DMS79 (cell line): ENCODE data around the gene MAP2K3.

Experiments
- DNase-seq: peaks from one replicate; lab custom pipeline; 2025; lab: John Stamatoyannopoulos, UW

The MAP2K3 gene

DNA sequence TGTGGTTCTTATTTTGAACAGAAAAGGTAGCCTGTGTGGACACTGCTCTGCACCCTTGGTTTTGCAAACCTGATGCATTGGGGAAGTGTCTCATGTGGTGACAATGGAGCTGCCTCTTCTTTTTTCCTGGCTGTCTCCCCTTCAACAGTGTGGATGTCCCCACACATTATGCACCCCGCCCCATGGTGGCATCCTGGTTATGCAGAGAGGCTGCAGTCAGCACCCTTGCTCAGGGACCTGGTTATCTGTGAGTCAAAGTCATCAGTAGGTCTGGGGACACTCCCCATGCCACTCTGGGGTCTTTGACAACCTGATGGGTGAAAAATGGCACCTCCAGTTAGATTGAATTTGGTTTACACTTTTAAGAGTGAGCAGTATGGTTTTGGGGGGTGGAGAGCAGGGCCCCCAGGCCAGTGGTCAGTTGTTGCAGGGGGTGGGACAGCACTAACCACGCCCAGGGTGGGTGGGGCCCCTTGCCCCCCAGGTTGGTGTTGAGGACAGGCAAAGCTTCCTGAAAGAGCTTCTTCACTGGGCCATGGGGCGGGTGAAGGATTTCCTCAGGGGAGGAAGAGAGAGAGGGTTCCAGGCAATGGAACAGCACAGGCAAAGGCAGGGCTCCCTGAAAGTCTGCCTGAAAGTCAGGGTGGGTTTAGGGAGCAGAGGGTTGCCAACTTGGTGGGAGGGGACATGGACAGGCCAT lies 67.0 kb downstream of the MAP2K3 start:
- DNase-seq = no peak

DNA sequence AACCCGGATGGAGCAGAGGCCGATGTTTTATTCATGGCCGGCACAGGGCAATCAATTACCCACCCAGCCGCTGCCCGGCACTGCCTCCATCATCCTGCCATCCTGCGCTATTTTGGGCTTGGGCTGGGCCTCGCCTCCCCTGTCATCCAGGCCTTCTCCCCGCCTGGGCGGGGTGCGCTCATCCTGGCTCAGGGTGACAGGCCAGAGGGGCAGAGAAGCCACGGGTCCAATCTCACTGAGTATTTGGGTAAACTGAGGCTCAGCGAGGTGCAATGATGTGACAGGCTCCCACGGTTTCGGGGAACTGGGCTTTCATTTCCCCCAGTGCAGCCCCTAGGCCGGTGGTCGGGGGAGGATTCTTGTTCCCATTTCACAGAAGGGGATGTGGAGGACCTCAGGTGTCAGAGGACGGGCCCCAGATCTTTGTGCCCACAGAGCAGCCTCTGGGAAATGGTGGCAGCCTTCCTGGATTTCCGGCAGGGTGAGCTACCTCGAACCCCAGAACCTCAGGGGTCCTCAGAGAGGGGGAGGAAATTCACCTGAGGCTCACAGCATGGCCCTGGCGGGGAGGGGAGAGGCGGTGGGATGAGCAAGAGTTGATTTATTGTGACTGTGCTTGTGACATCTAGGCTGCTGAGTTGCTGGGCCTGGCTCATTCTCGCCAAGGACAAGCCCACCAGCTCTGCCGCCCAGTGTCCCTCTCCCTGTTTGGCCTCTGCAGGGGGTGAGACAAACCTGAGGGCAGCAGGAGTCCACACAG lies 67.9 kb downstream of the MAP2K3 start:
- no peak for DNase-seq

DNA sequence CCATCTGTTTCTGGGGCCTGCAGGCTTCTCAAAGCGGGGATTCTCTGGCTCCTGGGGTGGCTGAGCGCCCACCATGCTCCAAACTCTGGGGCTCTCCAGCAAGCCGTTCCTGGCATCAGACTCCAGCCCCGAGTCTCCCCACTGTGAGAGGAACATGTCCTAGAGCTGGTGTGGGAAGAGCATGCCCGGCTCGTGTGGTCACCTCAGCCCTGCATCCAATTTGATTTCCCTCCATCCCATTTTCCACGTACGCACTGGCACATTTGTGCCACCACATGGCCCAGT lies 68.4 kb downstream of the MAP2K3 start:
- no peak for DNase-seq

DNA sequence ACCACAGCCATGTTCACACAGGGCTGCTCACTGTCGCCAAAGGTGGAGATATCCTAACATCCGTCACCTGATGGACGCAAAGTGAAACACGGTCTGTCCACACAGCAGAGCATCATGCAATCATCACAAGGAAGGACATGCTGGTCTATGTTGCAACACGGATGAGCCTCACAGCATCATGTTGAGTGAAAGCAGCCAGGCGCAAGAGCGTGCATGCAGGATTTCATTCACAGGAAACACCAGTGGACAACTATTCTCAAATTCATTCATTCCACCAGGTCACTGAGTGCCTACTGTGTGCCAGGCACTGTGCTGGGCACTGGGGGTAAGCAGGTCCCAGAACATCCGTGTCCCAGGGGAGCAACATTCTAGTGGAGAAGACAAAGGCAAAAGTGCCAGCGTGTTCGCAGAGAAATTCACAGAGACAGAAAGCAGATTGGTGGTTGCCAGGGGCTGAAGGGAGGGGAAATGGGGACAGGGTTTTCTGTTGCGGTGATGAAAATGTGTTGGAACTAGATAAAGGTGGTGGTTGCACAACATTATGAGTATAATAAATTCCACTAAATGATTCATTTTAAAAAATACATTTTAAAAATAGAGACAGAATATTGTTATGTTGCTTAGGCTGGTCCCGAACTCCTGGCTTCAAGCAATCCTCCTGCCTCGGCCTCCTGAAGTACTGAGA lies 69.0 kb downstream of the MAP2K3 start:
- no peak for DNase-seq

DNA sequence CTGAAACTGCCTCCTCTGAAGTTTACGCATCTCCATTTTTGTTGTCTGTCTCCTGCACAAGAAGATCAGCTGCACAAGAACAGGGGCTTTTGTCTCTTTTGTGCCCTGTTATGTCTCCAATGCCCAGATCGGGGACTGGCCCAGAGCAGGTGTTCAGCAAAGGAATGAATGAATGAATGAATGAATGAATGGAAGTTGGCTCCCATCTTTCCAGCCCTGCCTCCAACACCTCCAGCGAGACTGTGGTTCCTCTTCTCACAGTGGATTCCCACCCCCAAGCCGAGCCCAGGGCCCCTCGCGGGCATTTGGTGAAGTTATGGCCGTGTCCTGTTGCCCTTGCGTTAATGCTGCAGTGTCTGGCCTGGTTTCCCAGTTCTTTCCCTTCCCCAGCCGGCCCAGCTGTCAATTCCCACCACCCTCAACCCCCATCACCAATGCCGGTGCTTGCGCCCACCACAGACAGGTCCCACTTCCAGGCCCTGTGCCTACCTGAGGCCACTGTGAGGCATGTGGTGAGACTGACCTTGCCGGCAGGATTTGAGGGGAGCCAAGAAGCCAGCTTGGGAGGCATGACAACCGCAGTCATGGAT lies 70.4 kb downstream of the MAP2K3 start:
- no peak for DNase-seq

DNA sequence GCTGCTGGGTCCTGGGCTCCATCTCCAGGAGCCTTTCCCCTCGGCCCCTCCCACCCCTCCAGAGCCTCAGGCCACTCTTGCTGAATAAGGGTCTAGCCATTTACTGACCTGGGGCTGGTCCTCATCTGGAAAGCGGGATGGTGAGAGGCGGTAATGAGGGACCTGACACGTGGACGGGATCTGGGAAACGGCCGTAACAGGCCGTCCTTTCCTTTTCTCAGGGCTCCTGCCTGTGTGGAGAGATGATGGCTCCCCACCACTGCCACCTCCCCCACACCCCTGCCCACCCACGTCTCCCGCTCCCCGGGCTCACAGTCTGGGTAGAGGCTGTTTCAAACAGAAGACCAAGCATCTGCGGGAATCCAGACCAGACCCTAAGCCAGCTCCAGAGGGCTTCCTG lies 71.1 kb downstream of the MAP2K3 start:
- no peak for DNase-seq

DNA sequence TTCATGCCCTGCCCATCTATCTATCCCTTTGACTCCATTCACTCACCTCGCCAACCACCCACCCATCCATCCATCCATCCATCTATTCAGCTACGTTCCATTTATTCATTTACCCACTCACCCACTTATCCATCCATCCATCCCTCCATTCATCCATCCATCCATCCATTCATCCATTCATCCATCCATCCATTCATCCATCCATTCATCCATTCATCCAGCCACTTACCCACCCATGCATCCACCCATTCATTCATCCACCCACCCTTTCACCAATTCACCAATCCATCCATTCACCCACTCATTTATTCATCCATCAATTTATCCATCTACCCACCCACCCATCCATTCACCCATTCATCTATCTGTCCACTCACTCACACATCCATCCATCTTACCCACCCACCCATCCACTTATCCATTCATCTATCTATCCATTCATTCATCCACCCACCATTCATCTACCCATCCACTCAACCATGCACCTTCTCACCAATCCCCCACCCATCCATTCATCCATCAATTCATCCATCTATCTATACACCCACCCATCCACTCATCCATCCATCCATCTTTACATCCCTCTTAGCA lies 72.1 kb downstream of the MAP2K3 start:
- DNase-seq = no peak

DNA sequence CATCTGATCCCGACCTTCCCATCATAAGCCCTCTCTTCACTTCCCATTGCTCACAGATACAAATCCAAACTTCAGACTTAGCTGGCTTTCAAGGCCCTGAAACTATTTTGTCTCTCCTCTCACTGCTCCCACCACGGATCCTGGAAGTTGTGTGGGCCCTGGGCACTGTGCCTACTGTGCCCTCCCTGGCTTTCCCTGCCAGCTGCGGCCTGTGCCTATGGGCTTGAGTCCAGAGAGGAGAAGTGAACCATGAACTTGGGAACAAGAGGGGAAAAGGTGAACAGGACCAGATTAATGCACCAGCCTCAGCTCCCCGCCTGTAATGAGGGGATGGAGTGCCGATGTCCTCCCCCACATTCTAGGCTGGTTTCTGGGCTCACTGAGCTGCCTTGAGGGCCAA lies 72.8 kb downstream of the MAP2K3 start:
- no peak for DNase-seq

DNA sequence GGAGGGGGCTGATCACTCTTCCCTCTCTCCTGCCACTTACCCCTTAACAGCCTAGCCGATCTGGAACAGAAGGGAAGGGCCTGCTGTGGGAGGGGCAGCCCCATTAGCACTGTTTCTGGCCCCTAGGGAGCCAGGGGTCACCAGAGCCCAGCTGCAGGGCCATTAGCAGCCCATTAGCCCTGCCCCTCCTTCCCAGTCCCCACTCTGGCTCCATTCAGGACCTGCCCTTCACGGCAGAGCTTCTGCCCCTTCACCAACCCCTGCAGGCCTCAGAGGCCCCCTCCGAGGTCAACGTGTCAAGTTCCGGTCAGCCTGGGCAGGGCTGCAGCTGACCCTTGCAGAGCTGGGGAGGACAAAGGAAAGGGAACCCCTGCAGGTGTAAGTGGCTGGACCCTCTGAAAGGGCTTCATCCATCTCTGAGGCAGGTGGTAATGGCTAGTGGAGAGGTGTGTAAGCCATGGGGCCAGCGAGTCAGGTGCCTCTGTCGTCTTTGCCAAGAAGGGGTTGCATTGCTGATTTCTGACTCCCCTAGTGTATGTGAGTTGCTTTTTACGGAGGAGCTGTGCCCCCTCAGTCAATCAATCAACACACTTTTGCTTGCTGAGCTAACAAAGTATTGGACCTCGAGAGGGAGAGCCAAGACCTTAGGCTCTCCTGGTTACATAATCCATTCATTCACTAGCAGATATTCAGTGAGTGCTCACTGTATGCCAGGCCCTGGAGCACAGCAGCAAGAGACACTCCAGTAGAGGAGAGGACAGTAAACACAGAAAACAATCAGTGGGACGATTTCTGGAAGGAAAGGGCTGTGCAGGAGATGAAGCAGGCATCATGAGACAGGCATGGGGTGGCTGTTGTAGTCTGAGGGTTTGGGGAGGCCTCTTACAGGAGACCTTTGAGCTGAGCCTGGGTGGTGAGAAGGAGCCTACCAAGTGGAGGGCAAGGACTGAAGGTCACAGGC lies 73.5 kb downstream of the MAP2K3 start:
- DNase-seq = no peak

DNA sequence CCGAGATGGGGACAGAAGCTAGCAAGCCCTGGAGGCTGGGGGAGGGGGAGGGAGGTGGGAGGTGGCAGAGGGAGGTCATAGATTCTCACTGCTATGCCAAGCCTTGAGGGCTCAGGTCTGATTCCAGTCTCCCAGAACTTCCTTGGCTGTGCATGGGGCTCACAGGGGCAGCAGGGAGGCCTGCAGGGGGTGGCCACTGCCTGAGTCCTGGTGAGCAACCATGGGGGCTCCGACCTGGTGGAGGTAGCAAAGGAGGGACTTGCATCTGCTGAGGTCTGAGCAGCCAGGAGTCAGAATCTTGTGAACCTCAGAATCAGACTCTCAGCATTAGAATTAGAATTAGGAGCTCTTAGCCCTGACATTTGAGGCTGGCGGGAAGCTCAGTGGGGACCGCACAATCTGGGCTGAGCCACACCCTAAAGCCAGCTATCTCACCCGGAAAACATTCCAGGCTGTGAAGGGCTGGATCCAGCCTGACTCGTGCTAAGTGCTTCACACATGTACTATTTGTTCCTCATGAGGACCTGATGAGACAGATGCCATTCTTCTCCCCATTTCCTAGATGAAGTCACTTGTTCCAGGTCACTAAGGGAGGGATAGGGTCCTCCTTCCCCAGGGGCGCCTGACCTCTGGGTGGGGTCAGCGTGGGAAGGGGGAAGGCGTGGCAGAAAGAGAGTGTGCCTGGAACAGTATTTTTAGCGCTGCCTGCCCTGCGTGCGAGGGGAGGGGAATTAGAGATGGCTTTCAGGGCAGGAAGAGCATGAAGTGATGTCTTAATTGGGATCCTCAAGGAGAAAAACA lies 74.4 kb downstream of the MAP2K3 start:
- no peak for DNase-seq

DNA sequence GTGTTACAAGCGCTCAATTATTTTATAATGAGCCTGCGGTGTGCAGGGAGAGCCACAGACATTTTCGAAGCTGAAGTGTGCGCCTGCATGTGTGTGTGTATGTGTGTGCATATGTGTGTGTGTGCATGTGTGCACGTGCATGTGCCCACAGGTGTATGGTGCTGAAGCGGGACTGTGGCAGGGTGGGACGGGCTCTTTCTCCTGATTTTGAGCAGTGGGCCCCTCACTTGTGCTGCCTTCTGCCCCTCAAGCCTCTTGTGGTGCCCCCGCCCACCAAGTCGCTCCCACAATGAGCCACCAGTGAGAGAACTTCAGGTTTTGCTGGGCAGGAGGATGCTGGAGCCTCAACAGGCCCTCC lies 75.0 kb downstream of the MAP2K3 start:
- DNase-seq = no peak

DNA sequence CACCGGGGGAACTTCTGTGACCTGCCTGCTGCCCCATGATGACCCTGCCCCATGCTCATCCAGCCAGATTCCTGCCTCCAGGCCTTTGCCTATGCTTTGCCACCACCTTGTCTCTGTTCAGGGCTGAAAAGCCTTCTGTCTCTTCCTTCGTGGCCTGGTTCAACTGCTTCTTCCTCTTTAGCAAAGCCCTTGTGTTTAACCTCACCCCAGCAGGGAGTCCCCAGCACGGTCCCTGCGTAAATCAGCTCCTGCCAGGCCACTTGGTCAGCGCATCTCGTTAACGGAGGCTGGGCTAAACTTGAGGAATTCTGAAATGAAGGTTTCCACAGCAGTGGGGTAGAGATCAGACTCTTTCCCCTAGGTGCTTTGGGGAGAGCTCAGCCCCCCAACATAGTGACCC lies 75.5 kb downstream of the MAP2K3 start:
- no peak for DNase-seq

DNA sequence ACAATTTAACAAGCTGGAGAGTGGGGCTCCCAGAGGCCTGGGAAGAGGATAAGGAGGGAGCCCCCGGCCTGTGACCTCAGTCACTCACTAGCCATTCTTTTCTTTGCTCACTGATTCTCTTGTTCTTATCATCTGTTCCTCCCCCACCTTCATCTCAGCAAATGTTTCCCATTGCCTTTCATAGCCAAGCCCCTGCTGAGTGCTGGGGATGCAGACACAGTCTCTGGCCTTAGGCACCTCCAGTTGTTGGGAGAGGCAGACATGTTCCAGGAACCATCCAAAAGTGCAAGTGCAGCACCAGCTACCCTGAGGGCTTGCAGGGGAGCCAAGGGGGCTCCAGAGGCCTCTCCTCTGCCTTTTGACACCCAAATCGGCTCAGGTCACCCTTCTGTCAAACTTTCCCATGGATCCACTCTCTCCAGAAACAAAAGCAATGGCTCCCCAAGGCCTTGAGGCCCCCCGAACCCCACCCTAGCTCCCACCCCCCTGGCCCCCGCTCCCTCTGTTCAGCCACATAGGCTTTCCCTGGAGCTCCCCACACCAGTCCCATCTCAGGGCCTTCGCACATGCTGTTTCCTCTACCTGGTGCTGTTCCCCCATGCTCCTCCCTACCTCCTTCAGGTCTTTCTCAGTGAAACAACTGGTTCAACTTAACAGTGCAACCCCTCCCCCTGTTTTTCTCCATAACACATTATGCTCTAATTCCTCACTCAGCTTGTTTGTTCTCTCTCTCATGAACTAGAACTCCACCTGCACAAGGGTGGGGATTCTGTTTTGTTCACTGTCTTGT lies 76.7 kb downstream of the MAP2K3 start:
- DNase-seq = no peak

DNA sequence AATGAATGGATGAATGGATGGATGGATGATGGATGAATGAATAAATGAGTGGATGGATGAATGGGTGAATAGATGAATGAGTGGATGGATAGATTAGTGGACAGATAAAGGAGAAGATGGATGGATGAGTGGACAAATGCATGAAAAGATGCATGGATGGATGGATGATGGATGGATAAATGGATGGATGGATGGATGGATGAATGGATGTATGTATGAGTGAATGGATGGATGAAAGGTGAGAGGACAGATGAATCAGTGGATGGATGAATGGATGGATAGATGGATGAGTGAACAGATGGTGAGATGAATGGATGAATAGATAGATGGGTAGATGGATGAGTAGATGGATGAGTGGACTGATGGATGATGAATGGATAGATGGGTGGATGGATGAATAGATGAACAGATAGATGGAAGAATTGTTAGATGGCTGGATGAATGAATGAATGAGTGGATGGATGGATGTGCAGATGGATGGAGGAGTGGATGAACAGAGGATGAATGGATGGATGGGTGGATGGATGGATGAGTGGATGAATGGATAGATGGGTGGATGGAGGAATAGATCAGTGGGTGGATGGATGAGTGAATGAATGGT lies 77.9 kb downstream of the MAP2K3 start:
- no peak for DNase-seq

DNA sequence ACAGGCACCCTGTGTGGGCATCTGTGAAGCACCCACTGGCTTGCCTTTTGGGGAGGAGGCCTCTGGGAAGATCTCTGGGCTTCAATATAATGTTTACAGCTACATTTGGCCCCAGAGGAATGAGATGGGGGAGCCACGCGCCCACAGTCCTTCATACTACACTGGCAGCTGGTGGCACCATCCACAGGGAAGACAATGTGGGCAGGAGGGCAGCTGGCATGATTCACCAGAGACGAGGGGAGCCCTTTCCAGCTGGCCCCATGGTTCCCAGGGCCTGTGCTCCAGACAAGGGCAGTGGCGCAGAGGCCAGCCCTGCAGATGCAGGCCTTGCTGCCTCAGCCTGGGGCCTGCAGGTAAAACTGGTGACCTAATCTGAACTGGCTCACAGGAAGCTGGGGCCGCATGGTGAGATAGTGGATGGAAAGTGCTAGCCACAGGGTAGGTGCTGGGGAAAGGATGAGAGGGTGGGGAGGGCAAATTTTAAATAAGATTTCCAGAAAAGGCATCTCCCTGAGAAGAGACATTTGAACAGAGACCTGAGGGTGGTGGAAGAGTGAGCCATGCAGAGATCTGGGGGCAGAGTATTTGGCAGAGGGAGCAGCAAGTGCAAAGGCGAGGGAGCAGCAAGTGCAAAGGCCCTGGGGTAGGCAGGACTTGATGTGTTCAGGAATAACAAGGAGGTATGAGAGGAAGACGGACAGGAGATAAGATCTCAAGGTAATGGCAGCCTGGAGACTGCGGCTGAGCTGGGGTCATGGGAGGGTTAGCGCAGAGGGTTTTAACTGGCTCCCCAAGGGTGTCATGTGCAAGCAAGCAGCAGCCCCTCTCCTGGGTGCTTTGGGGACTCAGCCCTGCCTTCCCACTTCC lies 79.5 kb downstream of the MAP2K3 start:
- DNase-seq = no peak
